Kidney epithelial cell (primary cell): ENCODE data around the gene NPL. TPM values are rescaled to one million over a fixed set of nuclear protein-coding genes. Genes with fewer than 3 reads are reported as not detected.
A peak's percentile ranks its signal among the peaks of the same experiment; 100 is the strongest.

Experiments used
- DNase-seq: peaks from one replicate; pipeline ENCODE4 v3.0.0-alpha.2; 2010; ENCODE audit warnings: low read depth
- H3K27me3 ChIP-seq: 2 replicates; pipeline ENCODE4 v1.6.0; 2011; ENCODE audit warnings: low read length; ENCODE audit not compliant: control insufficient read depth, insufficient read depth
- H3K36me3 ChIP-seq: 2 replicates; pipeline ENCODE4 v1.5.1; 2011; ENCODE audit warnings: low read length; ENCODE audit not compliant: control insufficient read depth, insufficient read depth
- H3K4me3 ChIP-seq: 2 replicates; pipeline ENCODE4 v1.5.1; 2011; ENCODE audit warnings: low read depth, mild to moderate bottlenecking, control low read depth, low read length
- CTCF ChIP-seq: IDR thresholded peaks from 2 replicates; pipeline ENCODE4 v1.5.1; 2011; ENCODE audit warnings: mild to moderate bottlenecking, moderate library complexity, low read length, control low read depth, inconsistent platforms; ENCODE audit not compliant: insufficient read depth, poor library complexity, severe bottlenecking
- total RNA-seq: library from RNA; depleted of rRNA; stranded (reverse); fragments of >200 nt; gene quantifications from 2 replicates; pipeline ENCODE4 v1.2.3, GENCODE V29; 2015

Gene NPL
- total RNA-seq = 2.0 and 2.3 TPM in 2 replicates

DNA sequence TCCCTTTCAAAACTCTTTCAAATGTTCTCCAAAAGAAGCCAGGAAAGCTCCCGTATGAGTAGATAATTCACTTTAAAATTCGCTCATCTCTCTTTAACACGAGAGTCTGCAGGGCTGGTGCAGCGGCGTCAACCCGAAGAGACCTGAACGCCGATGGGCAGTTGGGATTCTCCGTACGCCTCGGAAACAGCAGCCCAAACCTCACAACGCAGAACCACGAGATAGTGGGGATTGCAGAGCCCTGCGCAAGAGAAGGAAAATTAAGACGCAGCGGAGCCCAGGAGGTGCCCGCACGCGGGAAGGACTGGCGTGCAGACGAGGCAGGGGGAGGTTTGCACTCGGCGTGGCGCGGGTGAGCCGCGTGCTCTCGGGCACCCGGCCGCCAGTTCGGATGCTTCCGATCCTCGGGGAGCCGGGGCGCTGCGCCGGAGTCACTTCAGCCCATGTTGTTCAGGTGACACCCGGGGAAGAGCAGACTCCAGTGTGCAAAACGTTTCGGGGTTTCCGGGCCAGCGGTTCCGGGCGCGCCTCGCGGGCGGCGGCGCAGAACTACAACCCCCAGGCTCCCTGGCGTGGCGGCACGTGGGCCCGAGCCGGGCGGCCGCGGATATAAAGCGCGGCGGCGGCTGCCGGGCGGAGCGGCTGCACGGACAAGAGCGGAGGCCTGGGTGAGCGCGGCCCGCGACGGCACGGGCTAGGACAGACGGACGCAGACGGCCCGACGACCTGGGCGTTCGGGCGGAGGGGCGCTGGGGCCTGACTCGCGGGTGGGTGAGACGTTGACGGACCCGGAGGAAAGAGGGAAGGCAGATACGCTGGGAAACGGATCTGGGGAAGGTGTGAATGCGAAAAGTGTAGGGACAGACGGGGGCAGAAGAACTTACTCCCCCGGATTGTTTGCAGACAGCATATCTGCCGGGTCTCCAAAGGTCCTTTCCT, at the start of gene NPL:
Gene NPL, plus strand, starts transcription at position 636 of the 939 bp plus-strand sequence. CDS start 4,599 bp downstream, outside the sequence.
- Histone ChIP-seq H3K4me3 (peak within 1 kb of the TSS; percentile 60), H3K27me3 (peaks cover 5% of the 10 kb centered on the region), H3K36me3 (no peaks in the 10 kb centered on the region)
- TF ChIP-seq CTCF = no peak
- no peak for DNase-seq

- Histone ChIP-seq H3K4me3 (no peak overlapping the region), H3K27me3 (no peaks in the 10 kb centered on the region), H3K36me3 (no peaks in the 10 kb centered on the region)
- DNase-seq = no peak
- TF ChIP-seq CTCF = no peak
Measured at GRCh38 chr1:182740120-182740519, 49.5 kb upstream of the NPL start.

- no peak for TF ChIP-seq CTCF
- H3K36me3 ChIP-seq = no peaks in the 10 kb centered on the region
- no peaks in the 10 kb centered on the region for H3K27me3 ChIP-seq
- DNase-seq = no peak
- no peak overlapping the region for H3K4me3 ChIP-seq
Measured at GRCh38 chr1:182742780-182743179, 46.8 kb upstream of the NPL start.

- DNase-seq = peak; percentile 35
- H3K27me3 ChIP-seq = no peaks in the 10 kb centered on the region
- no peak overlapping the region for H3K4me3 ChIP-seq
- no peaks in the 10 kb centered on the region for H3K36me3 ChIP-seq
- no peak for TF ChIP-seq CTCF
Measured at GRCh38 chr1:182752077-182752988, 37.2 kb upstream of the NPL start.

- no peaks in the 10 kb centered on the region for H3K36me3 ChIP-seq
- TF ChIP-seq CTCF = no peak
- H3K4me3 ChIP-seq = no peak overlapping the region
- H3K27me3 ChIP-seq = no peaks in the 10 kb centered on the region
- DNase-seq = no peak
Measured at GRCh38 chr1:182754087-182754486, 35.5 kb upstream of the NPL start.
